PC-9 (cell line): ENCODE measurements around the gene KLF7. TPM values are rescaled to one million over a fixed set of nuclear protein-coding genes. Genes with fewer than 3 reads are reported as not detected.

Experiments used
- BruUV-seq: library from RNA; stranded (reverse); fragments of 400-500 nt; replicated peaks from 2 replicates; lab custom pipeline; 2021; lab: Mats Ljungman, UMichigan
- CTCF ChIA-PET: fragments of 300-600 bp; sonication (Branson Sonifier 250); formaldehyde crosslinking; loops from one replicate; lab custom pipeline; 2022; ENCODE audit warnings: antibody characterized with exemption; lab: Charles Lee
- POLR2A ChIA-PET: fragments of 300-600 bp; sonication (Branson Sonifier 250); formaldehyde crosslinking; loops from one replicate; lab custom pipeline; 2022; ENCODE audit warnings: antibody characterized with exemption; ENCODE audit not compliant: unreplicated experiment; lab: Charles Lee
- DNase-seq, 2 experiments: peaks; one replicate each; pipeline versions ENCODE4 v3.0.0 to v3.0.0-alpha.2; 2015 to 2022; ENCODE audit warnings: mixed read lengths in 1 of 2
- H2AFZ ChIP-seq: fragments of 200-600 bp; sonication (generic); 2 replicates; pipeline ENCODE4 v1.8.1; 2017; ENCODE audit warnings: antibody characterized with exemption
- H3F3A ChIP-seq: fragments of 200-600 bp; sonication (generic); 2 replicates; pipeline ENCODE4 v1.8.1; 2017; ENCODE audit warnings: antibody characterized with exemption, mild to moderate bottlenecking, low read depth; ENCODE audit not compliant: insufficient read depth
- H3K27ac ChIP-seq: fragments of 200-600 bp; sonication (generic); 2 replicates; pipeline ENCODE4 v1.6.1; 2016; ENCODE audit warnings: mixed run types
- H3K27me3 ChIP-seq: fragments of 200-600 bp; sonication (generic); 2 replicates; pipeline ENCODE4 v1.6.1; 2016; ENCODE audit warnings: low read depth, mixed run types; ENCODE audit not compliant: insufficient read depth
- H3K36me3 ChIP-seq: fragments of 200-600 bp; sonication (generic); 2 replicates; pipeline ENCODE4 v1.6.1; 2016; ENCODE audit warnings: low read depth, mixed run types
- H3K4me1 ChIP-seq: fragments of 200-600 bp; sonication (generic); replicated peaks from 2 replicates; pipeline ENCODE4 v1.6.1; 2016; ENCODE audit warnings: mixed run types; ENCODE audit not compliant: insufficient read depth
- H3K4me2 ChIP-seq: fragments of 200-600 bp; sonication (generic); 2 replicates; pipeline ENCODE4 v1.6.1; 2017; ENCODE audit warnings: mixed run types
- H3K4me3 ChIP-seq: fragments of 200-600 bp; sonication (generic); 2 replicates; pipeline ENCODE4 v1.6.1; 2016; ENCODE audit warnings: mixed run types
- H3K79me2 ChIP-seq: fragments of 200-600 bp; sonication (generic); 2 replicates; pipeline ENCODE4 v1.6.1; 2017; ENCODE audit warnings: low read depth, mixed run types
- H3K9me2 ChIP-seq: fragments of 200-600 bp; sonication (generic); 2 replicates; pipeline ENCODE4 v1.8.1; 2017; ENCODE audit warnings: mild to moderate bottlenecking; ENCODE audit not compliant: insufficient read depth
- H3K9me3 ChIP-seq: fragments of 200-600 bp; sonication (generic); 2 replicates; pipeline ENCODE4 v1.8.1; 2016; ENCODE audit warnings: low read depth; ENCODE audit not compliant: insufficient read depth
- H4K20me1 ChIP-seq: fragments of 200-600 bp; sonication (generic); 2 replicates; pipeline ENCODE4 v1.8.1; 2017; ENCODE audit not compliant: insufficient read depth
- CTCF ChIP-seq: fragments of 200-600 bp; sonication (generic); conservative IDR thresholded peaks from 2 replicates; pipeline ENCODE4 v1.6.1; 2017; ENCODE audit warnings: mixed run types, antibody characterized with exemption, mild to moderate bottlenecking, moderate library complexity
- EZH2 ChIP-seq: fragments of 200-600 bp; sonication (generic); IDR thresholded peaks from 2 replicates; pipeline ENCODE4 v1.8.0; 2017; ENCODE audit warnings: antibody characterized with exemption, low read depth
- intact Hi-C: fragments of 100-400 bp; cut with micrococcal nuclease; formaldehyde crosslinking; loops from one replicate; pipeline ENCODE4 v1.10.0; 2022; ENCODE audit not compliant: unreplicated experiment
- total RNA-seq: library from RNA; stranded (reverse); gene quantifications from 2 replicates; pipeline ENCODE4 v1.2.3, GENCODE V29; 2021

KLF7 gene
- total RNA-seq, 1 experiment from 2014 or later = 20.0 TPM

GRCh38 chr2:207138627-207139297, 27.0 kb downstream of the KLF7 start:
- H4K20me1 ChIP-seq = no peaks in the 10 kb centered on the region
- CTCF ChIA-PET = no interaction called here
- no peak overlapping the region for H3K4me2 ChIP-seq
- H3K36me3 ChIP-seq = no peaks in the 10 kb centered on the region
- H3K27me3 ChIP-seq = no peaks in the 10 kb centered on the region
- POLR2A ChIA-PET = no interaction called here
- peaks cover 9% of the 10 kb centered on the region; the same call in 1 of the 2 replicates for H3K79me2 ChIP-seq
- no peak overlapping the region for H3K4me3 ChIP-seq
- intact Hi-C loops = no loop called here
- H3F3A ChIP-seq = no peaks in the 10 kb centered on the region
- H3K9me3 ChIP-seq = no peaks in the 10 kb centered on the region
- TF ChIP-seq CTCF (no peak), EZH2 (no peak)
- H3K4me1 ChIP-seq = no peaks in the 10 kb centered on the region; the same call in 1 of the 2 replicates
- no peaks in the 10 kb centered on the region for H3K9me2 ChIP-seq
- no TSS peak for BruUV-seq
- H3K27ac ChIP-seq = no peak overlapping the region
- H2AFZ ChIP-seq = no peak overlapping the region
- no peak for DNase-seq

GRCh38 chr2:207137596-207138337, 28.0 kb downstream of the KLF7 start:
- CTCF ChIA-PET = no interaction called here

GRCh38 chr2:207136874-207137273, 28.9 kb downstream of the KLF7 start:
- Histone ChIP-seq H3K79me2 (peaks cover 9% of the 10 kb centered on the region; the same call in 1 of the 2 replicates), H3K4me1 (no peaks in the 10 kb centered on the region; the same call in 1 of the 2 replicates), H3K27me3 (no peaks in the 10 kb centered on the region), H3K36me3 (no peaks in the 10 kb centered on the region), H3K27ac (no peak overlapping the region), H3K4me3 (no peak overlapping the region), H3K9me3 (no peaks in the 10 kb centered on the region), H3K4me2 (no peak overlapping the region), H3F3A (no peaks in the 10 kb centered on the region), H3K9me2 (no peaks in the 10 kb centered on the region), H4K20me1 (no peaks in the 10 kb centered on the region), H2AFZ (no peak overlapping the region)
- no TSS peak for BruUV-seq
- ChIA-PET POLR2A (no interaction called here), CTCF (no interaction called here)
- no peak for DNase-seq
- intact Hi-C loops = no loop called here
- no peak for TF ChIP-seq EZH2
- TF ChIP-seq CTCF = no peak

More at GRCh38 chr2:207137596-207138337, 28.0 kb downstream of the KLF7 start:
- no peaks in the 10 kb centered on the region for H3K27me3 ChIP-seq
- no peak overlapping the region for H3K27ac ChIP-seq
- TF ChIP-seq EZH2 (no peak), CTCF (no peak)
- intact Hi-C loops = no loop called here
- no peak for DNase-seq
- no peaks in the 10 kb centered on the region for H4K20me1 ChIP-seq
- POLR2A ChIA-PET = no interaction called here
- H2AFZ ChIP-seq = no peak overlapping the region
- H3K4me3 ChIP-seq = no peak overlapping the region
- no peaks in the 10 kb centered on the region for H3F3A ChIP-seq
- BruUV-seq = no TSS peak
- no peaks in the 10 kb centered on the region for H3K9me2 ChIP-seq
- H3K4me2 ChIP-seq = no peak overlapping the region
- H3K4me1 ChIP-seq = no peaks in the 10 kb centered on the region; the same call in 1 of the 2 replicates
- no peaks in the 10 kb centered on the region for H3K36me3 ChIP-seq
- H3K79me2 ChIP-seq = peaks cover 9% of the 10 kb centered on the region; the same call in 1 of the 2 replicates
- no peaks in the 10 kb centered on the region for H3K9me3 ChIP-seq
